OCI-LY1 (cell line): ENCODE results near the gene TTC6.

Source experiments
- H2AFZ ChIP-seq: fragments of 200-600 bp; sonication (generic), shearing (Covaris generic); 2 replicates; pipeline ENCODE4 v1.6.0; 2014; ENCODE audit warnings: antibody characterized with exemption, mild to moderate bottlenecking, low read length
- H3F3A ChIP-seq: fragments of 200-600 bp; sonication (generic), shearing (Covaris generic); 2 replicates; pipeline ENCODE4 v1.6.0; 2014; ENCODE audit warnings: mild to moderate bottlenecking, antibody characterized with exemption, low read length, moderate library complexity; ENCODE audit not compliant: insufficient read depth
- H3K27ac ChIP-seq: fragments of 200-600 bp; sonication (generic); 2 replicates; pipeline ENCODE4 v1.5.1; 2014; ENCODE audit warnings: low read length, mixed run types, mild to moderate bottlenecking, low read depth; ENCODE audit not compliant: poor library complexity, severe bottlenecking
- H3K27me3 ChIP-seq: fragments of 200-600 bp; sonication (generic); 2 replicates; pipeline ENCODE4 v1.6.0; 2014; ENCODE audit warnings: antibody characterized with exemption, mild to moderate bottlenecking, low read length, moderate library complexity; ENCODE audit not compliant: insufficient read depth
- H3K36me3 ChIP-seq: fragments of 200-600 bp; sonication (generic); 2 replicates; pipeline ENCODE4 v1.6.1; 2014; ENCODE audit warnings: mild to moderate bottlenecking, antibody characterized with exemption, low read length, moderate library complexity, mixed read lengths; ENCODE audit not compliant: insufficient read depth
- H3K4me1 ChIP-seq: fragments of 200-600 bp; sonication (generic); 2 replicates; pipeline ENCODE4 v1.5.1; 2014; ENCODE audit warnings: mild to moderate bottlenecking, low read length, moderate library complexity; ENCODE audit not compliant: insufficient read depth, severe bottlenecking
- H3K4me2 ChIP-seq: fragments of 200-600 bp; sonication (generic), shearing (Covaris generic); 2 replicates; pipeline ENCODE4 v1.6.1; 2014; ENCODE audit warnings: low read length
- H3K4me3 ChIP-seq: fragments of 200-600 bp; sonication (generic); 2 replicates; pipeline ENCODE4 v1.5.1; 2014; ENCODE audit warnings: low read length, low read depth, mild to moderate bottlenecking, mixed read lengths; ENCODE audit not compliant: poor library complexity, severe bottlenecking
- H3K79me2 ChIP-seq: fragments of 200-600 bp; shearing (Covaris generic); 2 replicates; pipeline ENCODE4 v1.6.1; 2016; ENCODE audit warnings: mixed run types, low read length, mixed read lengths; ENCODE audit not compliant: insufficient read depth
- H3K9ac ChIP-seq: fragments of 200-600 bp; sonication (generic), shearing (Covaris generic); 2 replicates; pipeline ENCODE4 v1.6.1; 2014; ENCODE audit warnings: mild to moderate bottlenecking, low read length, mixed read lengths
- H3K9me2 ChIP-seq: fragments of 200-600 bp; sonication (generic), shearing (Covaris generic); 2 replicates; pipeline ENCODE4 v1.6.1; 2014; ENCODE audit warnings: low read depth, mild to moderate bottlenecking, low read length, mixed read lengths
- H3K9me3 ChIP-seq: fragments of 200-600 bp; shearing (Covaris generic); 2 replicates; pipeline ENCODE4 v1.6.1; 2014; ENCODE audit warnings: low read length, mixed read lengths
- H4K20me1 ChIP-seq: fragments of 200-600 bp; sonication (generic), shearing (Covaris generic); 2 replicates; pipeline ENCODE4 v1.6.0; 2016; ENCODE audit warnings: mild to moderate bottlenecking, low read length; ENCODE audit not compliant: insufficient read depth
- CTCF ChIP-seq: fragments of 200-600 bp; sonication (generic), shearing (Covaris generic); IDR thresholded peaks from 2 replicates; pipeline ENCODE4 v1.5.1; 2017; ENCODE audit warnings: mild to moderate bottlenecking, antibody characterized with exemption, low read length, moderate library complexity, mixed read lengths
- EZH2 ChIP-seq: fragments of 200-600 bp; sonication (generic), shearing (Covaris generic); IDR thresholded peaks from 2 replicates; pipeline ENCODE4 v1.8.0; 2017; ENCODE audit warnings: borderline replicate concordance, mixed run types, mild to moderate bottlenecking, antibody characterized with exemption, low read length, moderate library complexity, mixed read lengths

The TTC6 gene

GRCh38 chr14:37571391-37571790, 24.0 kb upstream of the TTC6 start:
- Histone ChIP-seq H3F3A (no peaks in the 10 kb centered on the region), H2AFZ (no peak overlapping the region), H3K4me3 (no peak overlapping the region), H3K36me3 (no peaks in the 10 kb centered on the region), H3K9me2 (no peaks in the 10 kb centered on the region), H3K27ac (no peak overlapping the region), H3K79me2 (no peaks in the 10 kb centered on the region), H3K4me2 (no peak overlapping the region), H3K27me3 (no peaks in the 10 kb centered on the region), H3K4me1 (no peaks in the 10 kb centered on the region), H3K9ac (no peak overlapping the region), H3K9me3 (no peaks in the 10 kb centered on the region), H4K20me1 (no peaks in the 10 kb centered on the region)
- TF ChIP-seq EZH2, result no peak
- no peak for TF ChIP-seq CTCF

GRCh38 chr14:37573356-37573755, 22.1 kb upstream of the TTC6 start:
- H3F3A ChIP-seq, result no peaks in the 10 kb centered on the region
- no peak overlapping the region for H3K27ac ChIP-seq
- H3K27me3 ChIP-seq, result no peaks in the 10 kb centered on the region
- H3K79me2 ChIP-seq, result no peaks in the 10 kb centered on the region
- H3K4me1 ChIP-seq, result no peaks in the 10 kb centered on the region
- H3K4me2 ChIP-seq, result no peak overlapping the region
- no peaks in the 10 kb centered on the region for H4K20me1 ChIP-seq
- no peaks in the 10 kb centered on the region for H3K9me3 ChIP-seq
- H3K9ac ChIP-seq, result no peak overlapping the region
- TF ChIP-seq EZH2, result no peak
- no peak for TF ChIP-seq CTCF
- H2AFZ ChIP-seq, result no peak overlapping the region
- no peak overlapping the region for H3K4me3 ChIP-seq
- H3K36me3 ChIP-seq, result no peaks in the 10 kb centered on the region
- H3K9me2 ChIP-seq, result no peaks in the 10 kb centered on the region

GRCh38 chr14:37579274-37579673, 16.2 kb upstream of the TTC6 start:
- no peak overlapping the region for H2AFZ ChIP-seq
- H3K27ac ChIP-seq, result no peak overlapping the region
- no peaks in the 10 kb centered on the region for H3K27me3 ChIP-seq
- H3K4me2 ChIP-seq, result no peak overlapping the region
- H3K4me1 ChIP-seq, result no peaks in the 10 kb centered on the region
- no peaks in the 10 kb centered on the region for H3K36me3 ChIP-seq
- no peaks in the 10 kb centered on the region for H3F3A ChIP-seq
- no peaks in the 10 kb centered on the region for H3K9me3 ChIP-seq
- H4K20me1 ChIP-seq, result no peaks in the 10 kb centered on the region
- H3K4me3 ChIP-seq, result no peak overlapping the region
- no peak for TF ChIP-seq EZH2
- TF ChIP-seq CTCF, result no peak
- H3K9me2 ChIP-seq, result no peaks in the 10 kb centered on the region
- H3K9ac ChIP-seq, result no peak overlapping the region
- H3K79me2 ChIP-seq, result no peaks in the 10 kb centered on the region
